Stimulated activated CD4-positive, alpha-beta T cell treated with anti-CD3 and anti-CD28 coated beads, TNF-alpha, amount 100 ng/mL, for 48 hours (primary cell): ENCODE results near the gene CYFIP2.

Experiments used
- DNase-seq, 3 donors: peaks; one replicate each; pipeline ENCODE4 v3.0.0-alpha.2; 2020; ENCODE audit warnings: low read depth in 3 of 3

CYFIP2 gene

DNA sequence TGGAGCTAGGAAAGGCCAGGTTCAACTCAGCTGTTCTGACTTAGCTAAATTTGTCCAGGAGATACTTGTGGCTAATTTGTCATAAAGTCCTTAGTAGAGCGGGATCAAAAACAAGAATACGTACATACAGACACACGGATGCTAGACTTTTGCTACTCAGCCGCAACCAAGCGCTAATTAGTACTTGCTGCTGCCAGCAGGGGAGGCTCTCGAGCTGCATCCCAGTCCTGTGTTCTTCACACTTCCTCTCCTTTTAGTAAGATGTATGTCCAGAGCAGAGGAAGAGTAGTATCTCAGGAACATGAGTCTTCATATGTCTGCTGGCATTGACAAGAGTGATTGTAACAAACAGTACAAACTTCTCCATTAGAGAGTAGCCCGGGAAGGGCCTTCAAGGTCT, 58.3 kb downstream of the CYFIP2 start:
- no peak for DNase-seq

DNA sequence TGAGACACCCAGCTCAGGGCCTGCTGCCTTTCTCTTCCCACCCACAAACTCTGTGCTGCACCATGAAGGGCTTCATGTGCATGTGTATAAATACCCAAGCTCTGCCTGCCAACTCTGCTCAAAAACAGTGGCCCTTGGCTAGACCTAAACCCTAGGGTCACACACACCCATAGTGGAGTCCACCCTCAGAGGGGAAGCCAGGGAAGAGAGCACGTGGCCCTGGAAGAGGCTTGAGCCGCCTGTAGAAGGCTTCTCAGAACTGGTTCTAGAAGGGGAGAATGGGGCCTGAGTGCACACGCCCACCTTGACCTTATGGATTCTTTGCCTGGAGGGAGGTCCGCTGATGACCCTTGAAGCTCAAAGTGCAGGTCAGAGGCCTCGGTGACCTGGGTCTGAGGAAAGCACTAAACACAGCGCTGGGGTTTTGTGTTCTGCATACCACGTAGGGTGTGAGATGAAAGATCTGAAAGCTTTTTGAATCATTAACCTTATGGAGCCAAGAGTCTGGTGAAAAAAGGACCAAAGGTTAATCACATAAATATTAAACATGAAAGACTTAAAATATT, 60.6 kb downstream of the CYFIP2 start:
- DNase-seq: no peak

DNA sequence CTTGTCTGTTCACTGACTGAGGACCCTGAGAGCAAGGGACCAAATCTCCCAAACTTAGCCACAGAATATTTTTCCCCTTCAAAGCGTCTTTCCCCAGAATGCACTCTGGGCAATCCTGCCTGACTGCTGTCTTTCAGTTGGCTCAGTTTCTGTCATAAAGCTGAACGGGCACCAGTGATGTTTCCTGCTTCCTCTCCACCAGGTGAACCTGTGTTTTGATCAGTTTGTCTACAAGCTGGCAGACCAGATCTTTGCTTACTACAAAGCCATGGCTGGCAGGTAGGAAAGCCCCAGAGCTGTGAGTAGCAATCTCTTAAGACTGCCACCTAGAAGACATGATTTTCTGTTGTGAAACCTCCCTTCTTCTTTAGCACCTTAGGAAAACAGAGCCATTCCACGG, 61.8 kb downstream of the CYFIP2 start:
- DNase-seq: no peak

DNA sequence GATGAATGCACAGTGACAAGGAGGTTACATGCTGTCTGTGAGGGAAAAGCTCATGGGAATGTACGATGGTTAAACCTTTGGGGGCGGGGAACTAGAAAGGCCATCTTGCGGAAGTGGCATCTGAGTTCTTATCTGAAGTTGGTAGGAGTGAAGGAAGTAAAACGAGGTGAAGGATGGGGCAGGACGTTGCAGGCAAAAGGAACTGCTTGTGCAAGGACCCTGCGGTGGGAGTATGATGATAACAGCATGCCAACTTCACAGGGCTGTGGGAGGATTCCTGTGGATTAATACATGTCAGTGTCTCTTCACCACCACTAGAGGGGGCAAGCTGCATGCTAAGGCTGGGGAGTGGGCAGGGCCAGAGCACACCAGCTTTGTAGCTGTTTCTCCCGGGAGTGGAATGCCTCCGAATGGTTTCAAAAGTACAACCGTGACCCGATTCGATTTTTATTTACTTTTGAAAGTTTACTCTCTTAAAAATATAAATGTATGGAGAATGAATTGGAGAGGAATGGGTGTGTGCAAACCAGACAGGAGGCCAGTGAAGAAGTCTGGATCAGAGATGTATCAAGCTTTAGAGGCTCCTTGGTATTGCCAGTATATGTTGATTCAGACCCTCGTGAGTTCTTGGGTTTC, 62.5 kb downstream of the CYFIP2 start:
- DNase-seq: peak in 2 of 3 donors; percentile 43 to 61

DNA sequence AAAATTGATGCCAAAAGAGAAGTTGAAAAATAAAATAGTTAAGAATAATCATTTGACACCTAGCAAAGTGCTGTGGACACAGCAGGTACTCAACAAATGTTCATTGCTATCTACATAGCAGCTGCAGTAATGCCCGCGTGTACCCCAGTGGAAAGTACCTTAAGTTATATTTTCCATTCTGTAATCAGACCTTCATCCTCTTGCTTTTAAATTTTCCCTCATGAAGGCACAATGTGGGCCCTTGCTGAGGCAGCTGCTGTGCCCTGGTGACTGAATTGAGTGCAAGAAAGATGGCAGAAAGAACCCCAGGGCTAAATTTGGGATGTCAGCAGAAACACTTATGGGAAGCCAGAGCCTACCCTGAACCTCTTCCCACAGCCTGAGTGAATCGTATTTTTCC, 65.9 kb downstream of the CYFIP2 start:
- DNase-seq: no peak

DNA sequence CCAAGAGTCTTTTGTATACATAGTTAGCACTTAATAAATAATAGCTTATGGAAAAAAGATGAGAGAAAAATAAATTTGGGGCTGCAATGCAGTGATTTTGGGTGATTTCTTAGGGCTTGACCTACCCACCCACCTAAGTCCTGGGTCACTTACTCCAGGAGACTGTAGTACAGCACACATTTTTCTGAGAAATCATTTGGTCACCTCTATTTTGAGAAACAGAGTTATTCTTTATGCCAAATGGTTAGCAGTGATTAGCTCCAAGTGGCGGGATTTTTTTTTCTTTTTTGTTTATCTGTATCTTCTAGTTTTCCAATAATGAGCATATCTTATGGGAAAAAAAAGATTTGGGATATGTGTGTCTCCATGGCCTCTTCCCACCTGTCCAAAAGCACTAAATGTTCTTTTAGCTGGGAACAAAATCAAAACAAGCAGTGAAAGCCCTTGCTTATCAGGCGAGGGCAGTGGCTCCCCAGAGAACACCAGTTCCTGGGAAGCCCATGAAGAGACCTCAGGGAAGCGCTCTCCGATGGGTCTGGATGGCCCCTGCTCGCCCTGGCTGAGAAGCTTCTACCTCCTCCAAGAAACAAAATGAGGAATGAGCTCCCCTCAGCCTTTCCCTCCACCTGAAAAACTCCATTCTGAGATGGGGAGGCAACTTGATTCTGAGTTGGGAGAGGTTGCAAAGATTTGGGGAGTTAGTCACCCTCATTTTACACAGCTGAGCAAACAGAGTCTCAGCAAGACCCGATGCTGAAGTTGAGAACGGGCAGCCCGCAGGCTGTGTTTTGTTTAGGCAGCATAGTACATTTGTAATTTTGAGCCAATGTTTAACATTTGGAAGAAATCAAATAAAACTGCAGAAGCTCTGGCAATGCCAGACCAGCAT, 69.9 kb downstream of the CYFIP2 start:
- no peak for DNase-seq

DNA sequence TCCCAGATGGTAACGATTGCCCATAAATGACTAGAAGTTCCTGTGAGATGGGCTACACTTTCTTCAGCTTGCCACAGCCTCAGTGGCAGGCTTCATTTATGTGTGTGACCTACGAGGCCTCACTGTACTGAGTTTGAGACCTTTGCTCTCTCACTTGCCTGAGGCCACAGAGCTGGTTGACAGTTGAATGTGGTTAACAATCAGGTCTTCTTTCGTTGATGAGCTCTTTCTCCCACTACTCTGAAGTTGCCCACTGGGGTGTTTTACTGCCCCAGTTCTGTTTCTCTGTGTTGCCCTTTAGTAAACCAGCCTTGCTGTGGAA, 70.5 kb downstream of the CYFIP2 start:
- DNase-seq: no peak

DNA sequence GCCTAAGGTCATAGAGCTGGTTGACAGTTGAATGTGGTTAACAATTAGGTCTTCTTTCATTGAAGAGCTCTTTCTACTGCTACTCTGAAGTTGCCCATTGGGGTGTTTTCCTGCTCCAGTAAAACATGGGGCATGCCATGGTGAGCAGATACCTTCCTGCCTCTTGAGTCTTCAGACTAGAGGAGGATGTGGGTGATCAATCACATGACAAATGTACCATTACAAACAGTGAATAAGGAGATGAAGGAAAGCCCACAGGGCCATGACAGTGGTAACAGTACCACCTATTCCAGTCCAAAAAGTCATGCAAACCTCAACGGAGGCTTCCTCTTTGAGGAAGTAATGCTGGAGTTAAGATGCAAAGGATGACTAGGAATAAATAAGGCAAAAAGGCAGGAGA, 73.5 kb downstream of the CYFIP2 start:
- no peak for DNase-seq

DNA sequence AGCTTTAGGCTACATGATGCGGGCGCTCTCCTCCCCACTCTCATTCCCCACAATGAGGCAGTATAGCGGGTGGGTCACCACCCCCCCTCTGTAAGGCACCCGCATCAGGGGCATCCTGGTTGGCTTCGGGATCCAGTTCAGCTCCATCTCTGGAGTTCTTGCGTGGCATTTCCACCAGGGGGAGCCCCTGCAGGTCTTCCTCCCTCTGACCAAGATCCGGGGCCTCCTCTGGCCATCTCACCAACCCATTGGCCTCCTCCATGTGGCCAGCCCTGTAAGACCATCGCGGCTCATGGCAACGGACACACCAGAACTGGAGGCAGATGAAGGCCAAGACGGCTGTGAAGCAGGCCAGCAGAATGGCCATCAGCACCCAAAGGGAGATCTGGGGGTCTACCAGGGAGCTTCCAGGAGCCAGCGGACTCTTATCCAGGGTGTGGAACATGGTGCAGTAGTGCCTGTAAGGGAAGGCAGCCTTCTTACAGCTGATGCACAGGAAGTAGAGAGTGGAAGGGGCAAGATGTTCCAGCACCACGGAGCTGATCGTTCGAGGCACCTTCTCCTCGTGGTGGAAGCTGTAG, 77.0 kb downstream of the CYFIP2 start:
- DNase-seq: peak in 1 of 3 donors; percentile 30

DNA sequence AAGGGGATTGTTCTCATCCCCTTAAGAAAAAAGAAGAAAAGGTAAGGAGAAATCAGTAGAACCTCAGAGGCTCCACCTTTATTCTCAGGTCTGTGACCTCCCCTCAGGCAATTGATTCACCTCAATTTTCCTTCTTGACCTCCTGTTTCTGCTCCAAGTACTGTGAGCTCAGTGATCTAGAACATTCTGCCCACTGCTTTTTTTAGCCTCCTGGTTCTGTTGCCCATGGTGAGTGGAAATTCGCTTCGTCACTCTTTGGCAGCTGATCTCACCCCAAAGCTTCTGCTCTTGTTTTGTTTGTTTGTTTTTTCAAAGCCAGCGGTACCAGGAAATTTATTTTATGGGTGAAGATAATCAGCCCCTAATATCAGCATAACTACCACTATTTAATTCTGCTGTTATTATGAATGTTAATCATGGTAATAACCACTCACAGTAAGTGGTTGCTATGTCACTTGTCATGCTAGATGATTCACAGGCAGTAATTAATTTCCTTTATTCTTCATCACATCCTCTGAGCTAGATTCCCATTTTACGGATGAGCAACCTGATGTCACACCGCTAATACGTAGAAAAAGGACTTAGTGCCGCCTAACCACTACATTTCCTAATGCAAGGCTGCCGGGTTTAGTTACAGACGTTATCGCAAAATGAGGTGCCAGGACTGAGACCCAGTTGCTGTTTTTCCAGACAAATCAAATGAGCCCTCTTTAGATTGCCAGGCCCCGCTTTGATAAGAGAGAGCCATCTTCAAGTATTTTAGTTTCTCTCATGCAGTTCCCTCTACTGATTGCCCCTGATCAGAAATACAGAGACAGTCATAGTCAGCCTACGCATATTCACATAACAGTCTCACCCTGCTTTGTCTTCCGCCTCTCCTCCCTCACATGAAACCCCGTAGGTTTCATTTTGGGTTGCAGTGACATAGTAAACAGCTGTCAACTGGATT, 78.2 kb downstream of the CYFIP2 start:
- no peak for DNase-seq

DNA sequence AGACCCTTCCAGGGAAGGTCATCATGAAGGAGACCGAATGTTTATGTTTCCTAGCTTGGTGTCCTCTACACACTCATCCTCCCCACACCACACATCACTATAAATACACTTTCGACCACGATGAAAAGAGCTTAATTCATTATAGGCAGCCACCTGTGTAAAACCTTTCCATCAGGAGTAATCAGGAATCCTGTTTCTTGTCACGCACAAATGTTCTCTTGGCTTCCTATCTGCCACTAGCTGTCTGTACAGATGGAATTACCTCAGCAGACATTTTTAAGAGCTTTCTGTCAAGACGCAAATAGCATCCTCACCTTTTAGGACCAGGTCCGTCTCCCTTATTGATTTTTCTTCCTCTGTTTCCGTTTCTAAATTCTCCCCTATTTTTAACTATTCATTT, 79.1 kb downstream of the CYFIP2 start:
- no peak for DNase-seq

DNA sequence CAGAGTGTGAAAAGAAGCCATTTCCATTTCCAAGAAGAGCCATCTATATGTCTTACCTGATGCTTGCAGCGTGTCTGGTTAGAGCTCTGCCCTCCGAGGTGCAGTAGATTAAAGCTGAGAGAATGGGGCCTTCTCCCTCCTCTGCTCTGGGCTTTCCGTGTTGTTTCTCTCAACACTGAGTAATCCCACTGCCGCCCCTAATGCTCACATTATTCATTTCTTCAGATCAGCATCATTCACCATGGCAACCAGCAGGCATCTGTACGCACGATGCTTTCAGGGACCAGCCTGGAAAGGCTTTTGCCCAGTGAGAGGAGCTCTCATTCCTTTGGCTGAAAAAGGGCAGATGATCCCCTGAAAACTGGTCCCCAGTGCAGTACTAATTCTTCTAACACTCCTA, 79.6 kb downstream of the CYFIP2 start:
- no peak for DNase-seq

DNA sequence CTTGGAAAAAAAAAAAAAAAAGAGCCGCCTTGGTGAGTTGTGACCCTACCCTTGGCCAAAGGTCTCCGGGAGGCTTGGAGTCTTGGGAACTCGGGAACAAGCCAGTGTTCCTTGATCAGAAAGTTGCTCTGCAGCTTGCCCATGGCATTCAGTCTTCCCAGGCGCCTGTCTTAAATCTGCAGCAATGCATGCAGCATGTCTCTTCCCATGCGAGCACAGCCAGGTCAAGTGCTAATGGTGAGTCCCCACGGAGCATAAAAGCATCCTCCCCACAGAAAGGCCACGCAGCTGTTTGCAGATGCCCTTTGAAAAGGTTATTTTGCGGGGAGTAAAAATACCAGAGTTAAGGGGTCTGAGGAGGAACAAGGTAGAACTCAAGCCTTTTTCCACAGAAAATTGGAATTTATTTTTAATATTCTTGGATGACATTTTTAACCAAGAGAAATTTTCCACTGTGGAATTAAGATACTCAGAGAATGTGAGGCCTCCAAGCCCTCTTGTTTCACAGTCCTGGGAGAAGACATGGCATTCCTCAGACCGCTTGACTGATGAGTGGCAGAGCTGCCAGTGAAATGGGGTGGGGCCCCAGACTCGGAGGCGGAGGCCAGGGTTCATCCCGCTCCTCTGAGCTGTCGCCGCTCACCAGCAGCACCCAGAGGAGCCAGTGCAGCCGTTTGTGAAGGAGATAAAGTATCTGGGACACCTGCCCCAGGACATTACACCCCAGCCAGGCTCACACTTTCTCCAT, 81.6 kb downstream of the CYFIP2 start:
- DNase-seq: no peak

DNA sequence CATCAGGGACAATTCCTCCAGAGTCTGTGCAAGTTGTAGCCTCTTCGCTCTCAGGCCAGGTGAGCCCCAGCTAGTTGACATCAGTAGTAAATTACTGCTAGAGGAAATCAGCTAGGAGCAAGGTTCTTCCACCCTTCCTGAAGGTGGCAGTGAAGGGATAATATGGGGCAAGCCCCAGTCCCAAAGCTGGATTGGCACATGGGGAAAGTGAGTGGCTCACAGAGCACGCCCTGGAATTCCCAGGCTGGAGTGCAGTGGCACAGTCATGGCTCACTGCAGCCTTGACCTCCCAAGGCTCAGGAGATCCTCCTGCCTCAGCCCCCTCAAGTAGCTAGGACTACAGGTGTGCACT, 82.1 kb downstream of the CYFIP2 start:
- DNase-seq: no peak

DNA sequence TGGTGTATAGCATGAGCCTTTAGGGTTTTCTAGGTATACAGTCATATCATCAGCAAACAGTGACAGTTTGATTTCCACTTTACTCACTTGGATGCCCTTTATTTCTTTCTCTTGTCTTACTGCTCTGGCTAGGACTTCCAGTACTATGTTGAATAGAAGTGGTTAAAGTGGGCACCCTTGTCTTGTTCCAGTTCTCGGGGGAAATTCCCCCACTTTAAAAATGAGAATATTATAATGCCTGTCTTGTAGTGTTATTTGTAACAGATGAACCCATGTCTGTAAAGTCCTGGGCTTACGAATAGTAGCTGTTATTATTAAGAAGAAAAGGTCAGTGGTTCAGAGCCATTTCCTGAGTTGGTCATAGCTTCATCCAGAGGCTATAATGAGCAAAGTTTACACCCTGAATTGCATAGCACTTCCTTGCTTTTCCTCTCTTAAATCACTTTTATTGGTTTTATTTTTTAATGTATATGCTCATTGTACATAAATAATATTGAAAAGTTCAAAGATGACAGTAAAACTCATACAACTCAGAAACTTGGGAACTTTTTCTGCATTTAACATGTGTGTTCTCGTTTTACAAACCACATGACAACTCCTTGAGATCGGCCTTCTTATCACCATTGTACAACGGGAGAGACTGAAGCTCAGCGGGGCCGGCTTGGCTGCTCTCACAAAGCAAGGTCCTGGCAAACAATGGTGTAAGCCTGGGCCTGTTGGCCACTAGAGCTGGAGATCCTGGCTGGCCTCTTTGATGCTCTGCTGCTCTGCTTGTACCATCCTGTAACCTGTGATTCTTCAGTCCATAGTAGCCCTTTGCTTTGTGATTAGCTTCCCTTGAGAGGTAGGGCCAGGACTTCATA, 85.2 kb downstream of the CYFIP2 start:
- DNase-seq: no peak

DNA sequence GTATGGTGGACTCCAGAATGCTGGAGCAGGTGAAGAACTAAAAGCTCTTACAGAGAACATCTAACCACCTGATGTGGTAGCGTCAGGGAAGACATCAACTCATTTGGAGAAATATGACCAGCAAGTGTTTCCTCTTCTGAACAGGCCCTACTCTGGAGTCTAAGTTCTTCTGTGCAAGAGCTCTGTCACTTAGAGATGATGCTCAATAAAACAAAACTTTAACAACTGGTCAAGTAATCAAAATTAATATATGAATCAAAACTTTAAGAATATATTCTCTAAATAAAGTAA, 85.8 kb downstream of the CYFIP2 start:
- no peak for DNase-seq

DNA sequence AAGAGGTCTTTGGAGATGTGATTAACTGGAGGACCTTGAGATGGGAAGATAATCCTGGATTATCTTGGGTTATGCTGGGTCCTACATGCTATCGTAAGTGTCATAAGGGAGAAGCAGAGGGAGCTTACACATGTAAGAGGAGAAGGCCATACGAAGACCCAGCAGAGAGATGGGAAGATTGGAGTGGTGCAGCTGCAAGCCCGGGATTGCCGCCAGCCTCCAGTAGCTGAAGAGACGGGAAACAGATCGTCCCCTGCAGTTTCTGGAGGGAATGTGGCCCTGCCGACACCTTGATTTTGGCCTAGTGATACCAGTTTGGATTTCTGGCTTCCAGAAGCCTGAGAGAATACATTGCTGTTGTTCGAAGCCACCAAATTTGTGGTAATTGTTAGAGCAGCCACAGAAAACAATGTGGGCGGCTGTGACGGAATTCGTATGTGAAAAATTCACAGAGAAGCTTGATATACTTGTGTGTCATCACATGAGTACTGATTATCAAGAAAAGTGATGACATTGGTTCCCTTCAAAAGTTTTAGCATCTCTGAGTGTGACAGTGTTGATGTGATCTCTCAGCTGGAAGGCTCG, 86.9 kb downstream of the CYFIP2 start:
- DNase-seq: peak; percentile 28 to 49 (median 44)

DNA sequence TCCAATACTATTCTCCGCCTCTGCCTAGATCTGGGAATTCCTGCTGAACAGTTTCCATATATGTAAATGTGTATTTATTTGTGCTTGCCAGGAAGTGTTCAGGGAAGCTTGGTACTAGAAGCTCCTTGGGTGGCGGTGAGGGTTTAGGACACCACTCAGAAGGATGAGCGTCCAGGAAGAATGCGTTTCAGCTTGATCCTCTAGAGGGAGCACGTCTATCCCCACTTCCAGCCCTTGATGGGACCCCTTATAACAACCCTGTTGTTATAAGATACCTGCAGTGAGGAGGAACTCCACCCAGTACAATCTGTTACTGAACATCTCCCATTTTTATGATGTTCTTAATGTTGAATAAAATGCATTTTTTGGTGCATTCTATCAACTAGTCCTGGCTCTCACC, 88.9 kb downstream of the CYFIP2 start:
- no peak for DNase-seq

DNA sequence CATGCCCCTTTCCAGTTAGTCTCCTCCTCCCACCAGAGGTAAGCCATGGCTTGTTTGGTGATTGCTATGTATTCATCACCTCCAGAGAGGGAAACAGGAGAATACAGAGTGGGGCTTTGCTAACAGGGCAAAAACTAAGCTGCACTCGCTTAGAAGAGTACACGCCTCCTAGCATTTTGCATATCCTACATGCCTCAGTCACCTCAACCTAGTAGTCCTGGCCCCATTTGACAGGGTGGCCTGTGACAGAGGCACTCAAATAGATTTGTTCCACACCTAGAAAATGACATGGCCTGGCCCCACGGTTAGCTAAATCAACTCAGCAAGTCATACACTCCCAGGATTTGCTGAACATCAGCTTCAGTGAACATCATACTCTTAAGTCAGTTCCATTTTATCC, 90.7 kb downstream of the CYFIP2 start:
- no peak for DNase-seq

DNA sequence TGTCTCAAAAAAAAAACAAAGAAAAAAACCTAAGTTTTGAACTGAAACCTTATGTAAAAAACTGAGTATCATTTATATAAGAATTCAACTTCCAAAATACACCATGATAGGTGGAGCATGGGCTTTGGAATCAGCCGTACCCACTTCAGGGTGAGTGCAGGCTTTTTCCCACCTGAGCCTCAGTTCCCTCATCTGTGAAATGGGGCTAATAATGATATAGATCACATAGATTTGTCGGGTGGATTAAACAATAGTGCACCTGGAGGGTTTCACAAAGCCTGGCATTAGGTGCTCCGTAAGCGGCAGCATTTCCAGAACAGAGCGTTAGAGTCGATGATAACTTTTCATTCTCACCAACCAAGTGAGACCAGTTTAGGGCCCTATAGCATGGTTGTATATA, 91.9 kb downstream of the CYFIP2 start:
- DNase-seq: no peak
